Keratinocyte (primary cell): ENCODE results near the gene XRCC3. TPM values are rescaled to one million over a fixed set of nuclear protein-coding genes. Genes with fewer than 3 reads are reported as not detected.

Source experiments
- DNase-seq: peaks from one replicate; pipeline ENCODE4 v3.0.0-alpha.2; 2011; ENCODE audit warnings: low read depth, missing footprints, low spot score
- FAIRE-seq: peaks from 2 replicates; lab custom pipeline; 2011; peaks lifted over from hg19 to GRCh38; lab: Jason Lieb, UNC
- H2AFZ ChIP-seq: 2 replicates; pipeline ENCODE4 v1.6.0; 2012; ENCODE audit warnings: low read length, control low read depth, inconsistent platforms; ENCODE audit not compliant: control insufficient read depth
- H3K27ac ChIP-seq: 2 replicates; pipeline ENCODE4 v1.5.1; 2011; ENCODE audit warnings: low read length; ENCODE audit not compliant: control insufficient read depth, insufficient read depth
- H3K27me3 ChIP-seq: 3 replicates; pipeline ENCODE4 v1.6.0; 2011; ENCODE audit warnings: low read length; ENCODE audit not compliant: control insufficient read depth, insufficient read depth; ENCODE audit errors: extremely low read depth
- H3K36me3 ChIP-seq, 2 experiments: 2 replicates in 1 of 2; 3 replicates in 1 of 2; pipeline ENCODE4 v1.5.1; 2011; ENCODE audit warnings: low read length in 2 of 2, mild to moderate bottlenecking in 1 of 2; ENCODE audit not compliant: control insufficient read depth in 2 of 2, insufficient read depth in 2 of 2; ENCODE audit errors: extremely low read depth in 1 of 2
- H3K4me1 ChIP-seq: 3 replicates; pipeline ENCODE4 v1.5.1; 2011; ENCODE audit warnings: low read length; ENCODE audit not compliant: control insufficient read depth, insufficient read depth; ENCODE audit errors: extremely low read depth
- H3K4me2 ChIP-seq: 3 replicates; pipeline ENCODE4 v1.6.0; 2011; ENCODE audit warnings: low read depth, low read length; ENCODE audit not compliant: control insufficient read depth, insufficient read depth; ENCODE audit errors: extremely low read depth
- H3K4me3 ChIP-seq, 3 experiments: fragments of 200-600 bp in 1 of 3; sonication (generic) in 1 of 3; 2 replicates in 2 of 3; 3 replicates in 1 of 3; pipeline ENCODE4 v1.5.1; 2011 to 2016; ENCODE audit warnings: low read length in 3 of 3, mild to moderate bottlenecking in 3 of 3, control low read depth in 2 of 3, inconsistent platforms in 1 of 3, low read depth in 1 of 3, mixed read lengths in 1 of 3, mixed run types in 1 of 3, moderate library complexity in 1 of 3; ENCODE audit not compliant: control insufficient read depth in 2 of 3, insufficient read depth in 2 of 3; ENCODE audit errors: extremely low read depth in 1 of 3
- H3K79me2 ChIP-seq: 2 replicates; pipeline ENCODE4 v1.6.0; 2012; ENCODE audit warnings: low read length; ENCODE audit not compliant: control insufficient read depth, insufficient read depth
- H3K9ac ChIP-seq: 3 replicates; pipeline ENCODE4 v1.6.0; 2011; ENCODE audit warnings: low read length; ENCODE audit not compliant: control insufficient read depth, insufficient read depth; ENCODE audit errors: extremely low read depth
- H3K9me1 ChIP-seq: 3 replicates; pipeline ENCODE4 v1.6.0; 2011; ENCODE audit warnings: low read length; ENCODE audit not compliant: control insufficient read depth, insufficient read depth; ENCODE audit errors: extremely low read depth
- H3K9me3 ChIP-seq: 2 replicates; pipeline ENCODE4 v1.5.1; 2012; ENCODE audit warnings: low read depth, low read length; ENCODE audit not compliant: control insufficient read depth
- H4K20me1 ChIP-seq: 3 replicates; pipeline ENCODE4 v1.6.0; 2011; ENCODE audit warnings: low read length; ENCODE audit not compliant: control insufficient read depth, insufficient read depth; ENCODE audit errors: extremely low read depth
- EZH2 ChIP-seq: IDR thresholded peaks from one replicate; pipeline ENCODE4 v1.6.1; 2012; ENCODE audit warnings: inconsistent platforms, mild to moderate bottlenecking, low read length, moderate library complexity
- dilution Hi-C: fragments of 300-500 bp; cut with MboI; formaldehyde crosslinking; loops from one replicate; pipeline ENCODE4 v1.7.0; 2020; ENCODE audit warnings: low sequenced_read_pairs; ENCODE audit not compliant: extremely low pct_ligation_motif_present
- polyA plus RNA-seq, 5 experiments: library from polyadenylated mRNA; depleted of rRNA in 3 of 5; stranded (reverse) in 3 of 5; stranded (forward) in 1 of 5; unstranded in 1 of 5; fragments of >200 nt; gene quantifications; 1 replicate in 1 of 5; 2 replicates in 3 of 5; 3 replicates in 1 of 5; pipeline versions ENCODE4 v1.2.1 to v1.2.3, GENCODE V29; 2011 to 2012; ENCODE audit warnings: missing spikeins in 2 of 5, low read depth in 1 of 5, low replicate concordance in 1 of 5
- TF ChIP-seq, protein P1 (sequence below), 3 experiments: IDR thresholded peaks in 1 of 3; conservative IDR thresholded peaks in 1 of 3; optimal IDR thresholded peaks in 1 of 3; 2 replicates in 2 of 3; 3 replicates in 1 of 3; pipeline versions ENCODE3 to v1.5.1; 2011; ENCODE audit warnings: low read length in 3 of 3, mild to moderate bottlenecking in 3 of 3, moderate library complexity in 2 of 3, control low read depth in 1 of 3, inconsistent platforms in 1 of 3; ENCODE audit not compliant: insufficient read depth in 2 of 3; ENCODE audit errors: extremely low read depth in 1 of 3

XRCC3 gene
- polyA plus RNA-seq, 1 donor (not counting 4 experiments of a cell fraction or from before 2014, with no cell fraction given) = 21.0 TPM

DNA sequence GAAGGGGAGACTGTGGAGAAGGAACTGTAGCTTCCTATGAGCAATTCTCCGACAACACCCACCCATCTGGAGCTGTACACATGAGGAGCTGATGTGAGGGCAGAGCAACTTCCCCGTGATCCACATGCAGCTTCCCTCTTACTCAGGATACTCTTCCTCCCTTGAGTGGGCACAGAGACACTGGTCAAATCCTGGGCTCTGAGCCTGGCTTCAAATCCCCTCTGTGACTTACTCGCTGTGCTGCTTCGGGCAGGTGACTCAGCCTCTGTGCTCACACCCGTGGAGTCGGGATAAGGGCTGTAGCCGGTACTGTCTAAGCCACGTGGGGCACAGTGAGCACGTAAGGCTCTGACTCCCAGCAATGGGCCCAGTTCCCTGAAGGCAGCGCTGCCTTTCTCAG is 31.4 kb upstream of the XRCC3 start:
- DNase-seq (no peak), FAIRE-seq (no peak)
- Histone ChIP-seq H3K9ac (no peak overlapping the region), H4K20me1 (no peaks in the 10 kb centered on the region), H3K27me3 (no peaks in the 10 kb centered on the region), H3K4me1 (no peaks in the 10 kb centered on the region), H3K79me2 (no peaks in the 10 kb centered on the region), H3K9me1 (no peaks in the 10 kb centered on the region), H3K27ac (no peak overlapping the region), H3K4me3 (no peak overlapping the region), H3K36me3 (peaks cover 15 to 32% of the 10 kb centered on the region in 2 experiments), H3K9me3 (no peaks in the 10 kb centered on the region), H2AFZ (no peak overlapping the region), H3K4me2 (no peak overlapping the region)
- TF ChIP-seq EZH2 = no peak
- TF ChIP-seq, protein P1, sequence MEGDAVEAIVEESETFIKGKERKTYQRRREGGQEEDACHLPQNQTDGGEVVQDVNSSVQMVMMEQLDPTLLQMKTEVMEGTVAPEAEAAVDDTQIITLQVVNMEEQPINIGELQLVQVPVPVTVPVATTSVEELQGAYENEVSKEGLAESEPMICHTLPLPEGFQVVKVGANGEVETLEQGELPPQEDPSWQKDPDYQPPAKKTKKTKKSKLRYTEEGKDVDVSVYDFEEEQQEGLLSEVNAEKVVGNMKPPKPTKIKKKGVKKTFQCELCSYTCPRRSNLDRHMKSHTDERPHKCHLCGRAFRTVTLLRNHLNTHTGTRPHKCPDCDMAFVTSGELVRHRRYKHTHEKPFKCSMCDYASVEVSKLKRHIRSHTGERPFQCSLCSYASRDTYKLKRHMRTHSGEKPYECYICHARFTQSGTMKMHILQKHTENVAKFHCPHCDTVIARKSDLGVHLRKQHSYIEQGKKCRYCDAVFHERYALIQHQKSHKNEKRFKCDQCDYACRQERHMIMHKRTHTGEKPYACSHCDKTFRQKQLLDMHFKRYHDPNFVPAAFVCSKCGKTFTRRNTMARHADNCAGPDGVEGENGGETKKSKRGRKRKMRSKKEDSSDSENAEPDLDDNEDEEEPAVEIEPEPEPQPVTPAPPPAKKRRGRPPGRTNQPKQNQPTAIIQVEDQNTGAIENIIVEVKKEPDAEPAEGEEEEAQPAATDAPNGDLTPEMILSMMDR (optimal IDR thresholded peaks at IDR 0.05 in 1 of 3, IDR thresholded peaks at IDR 0.05 in 1 of 3, conservative IDR thresholded peaks at IDR 0.05 in 1 of 3; ENCODE audit: extremely low read depth in 1 of 3, insufficient read depth in 2 of 3, low read length in 3 of 3) = no peak
- dilution Hi-C loops = no loop called here

DNA sequence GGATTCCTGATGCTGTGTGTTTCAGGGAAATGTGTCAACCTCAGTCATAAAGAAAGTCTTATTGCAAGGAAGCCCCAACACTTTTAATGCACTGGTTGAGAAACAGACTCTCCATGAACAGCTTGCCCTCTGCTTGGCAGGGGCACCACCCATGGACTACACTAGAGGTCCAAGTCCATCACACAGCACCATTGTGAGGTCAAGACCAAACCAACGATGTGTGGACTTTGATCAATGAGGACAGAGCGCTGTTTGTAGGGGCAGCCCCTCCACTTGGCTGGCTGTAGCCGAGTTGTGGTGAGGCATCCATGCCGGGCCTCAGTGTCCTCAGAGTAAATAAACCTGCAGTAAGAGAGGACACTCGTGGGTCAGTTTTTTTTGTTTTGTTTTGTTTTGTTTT is 30.2 kb upstream of the XRCC3 start:
- H3K79me2 ChIP-seq = no peaks in the 10 kb centered on the region
- TF ChIP-seq, protein P1 (optimal IDR thresholded peaks at IDR 0.05 in 1 of 3, IDR thresholded peaks at IDR 0.05 in 1 of 3, conservative IDR thresholded peaks at IDR 0.05 in 1 of 3; ENCODE audit: extremely low read depth in 1 of 3, insufficient read depth in 2 of 3, low read length in 3 of 3) = no peak
- no peak for TF ChIP-seq EZH2
- no peaks in the 10 kb centered on the region for H3K9me3 ChIP-seq
- H2AFZ ChIP-seq = no peak overlapping the region
- no peak overlapping the region for H3K27ac ChIP-seq
- H3K27me3 ChIP-seq = no peaks in the 10 kb centered on the region
- no peaks in the 10 kb centered on the region for H4K20me1 ChIP-seq
- dilution Hi-C loops = no loop called here
- no peak overlapping the region for H3K9ac ChIP-seq
- H3K4me2 ChIP-seq = no peak overlapping the region
- no peak for DNase-seq
- no peak overlapping the region for H3K4me3 ChIP-seq
- no peaks in the 10 kb centered on the region for H3K9me1 ChIP-seq
- no peak for FAIRE-seq
- H3K4me1 ChIP-seq = no peaks in the 10 kb centered on the region
- peaks cover 14 to 35% of the 10 kb centered on the region in 2 experiments for H3K36me3 ChIP-seq
